Activated CD4-positive, alpha-beta memory T cell treated with anti-CD3 and anti-CD28 coated beads, Interleukin-2, amount 10 ng/mL, durations not matched to agents 7 days and 5 days (primary cell): Measurements from ENCODE around the gene ATRN. TPM values are rescaled to one million over a fixed set of nuclear protein-coding genes. Genes with fewer than 3 reads are reported as not detected.

ENCODE experiments used
- CTCF ChIA-PET: fragments of 350-600 bp; sonication (Branson Sonifier 250); formaldehyde crosslinking; loops from one replicate; lab custom pipeline; 2021; ENCODE audit warnings: antibody characterized with exemption, inconsistent platforms; lab: Charles Lee
- POLR2A ChIA-PET: fragments of 350-600 bp; sonication (Branson Sonifier 250); formaldehyde crosslinking; loops from one replicate; lab custom pipeline; 2021; ENCODE audit warnings: antibody characterized with exemption; lab: Charles Lee
- DNase-seq: peaks from one replicate; pipeline ENCODE4 v3.0.0-alpha.2; 2020
- H3K27ac Mint-ChIP-seq: one replicate; pipeline ENCODE4 v1.8.0; 2021; ENCODE audit warnings: mild to moderate bottlenecking, mixed read lengths
- H3K27me3 Mint-ChIP-seq: one replicate; pipeline ENCODE4 v1.8.0; 2021; ENCODE audit warnings: mixed read lengths
- H3K36me3 Mint-ChIP-seq: one replicate; pipeline ENCODE4 v1.8.0; 2021; ENCODE audit warnings: low read depth, mixed read lengths
- H3K4me1 Mint-ChIP-seq: one replicate; pipeline ENCODE4 v1.8.0; 2021; ENCODE audit warnings: mixed read lengths
- H3K4me3 Mint-ChIP-seq: one replicate; pipeline ENCODE4 v1.8.0; 2021; ENCODE audit warnings: mild to moderate bottlenecking, mixed read lengths
- H3K9me3 Mint-ChIP-seq: one replicate; pipeline ENCODE4 v1.8.0; 2021; ENCODE audit warnings: mixed read lengths
- total RNA-seq, 2 experiments: library from RNA; stranded (reverse); gene quantifications; one replicate each; pipeline ENCODE4 v1.2.3, GENCODE V29; 2021

The ATRN gene
- total RNA-seq, 2 experiments from 2014 or later, result 7.8 to 8.1 TPM

DNA sequence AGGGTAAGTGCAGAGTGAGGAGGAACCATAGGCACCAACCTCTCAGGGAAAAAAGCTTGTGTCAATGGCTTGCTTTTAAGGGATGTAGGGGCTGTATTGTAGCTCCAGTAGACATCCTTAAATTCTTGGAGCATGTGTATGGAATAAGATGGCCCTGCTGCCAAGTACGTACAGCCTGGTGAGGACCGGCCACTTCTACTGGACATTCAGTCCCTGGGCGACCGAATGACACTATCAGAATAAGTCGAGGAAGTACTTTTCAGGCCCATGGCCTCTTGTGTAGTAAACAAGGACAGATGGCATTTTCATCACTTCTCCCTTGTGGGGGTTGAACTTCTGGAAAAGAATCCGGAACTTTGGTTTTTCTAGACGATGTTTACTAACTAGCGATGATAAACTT, 159.6 kb downstream of the ATRN start:
- no peak for DNase-seq
- Mint-ChIP-seq H3K4me3 (no peak overlapping the region), H3K9me3 (no peaks in the 10 kb centered on the region), H3K27me3 (no peaks in the 10 kb centered on the region), H3K36me3 (no peaks in the 10 kb centered on the region), H3K4me1 (no peaks in the 10 kb centered on the region), H3K27ac (no peak overlapping the region)
- POLR2A ChIA-PET, result interaction anchor here (1.5 kb wide), 1 partner anchor 13 kb away, joined by 4 read pairs; no protein-coding TSS in a partner anchor
- CTCF ChIA-PET, result no interaction called here

GRCh38 chr20:3631534-3631933, 160.7 kb downstream of the ATRN start:
- POLR2A ChIA-PET, result no interaction called here

DNA sequence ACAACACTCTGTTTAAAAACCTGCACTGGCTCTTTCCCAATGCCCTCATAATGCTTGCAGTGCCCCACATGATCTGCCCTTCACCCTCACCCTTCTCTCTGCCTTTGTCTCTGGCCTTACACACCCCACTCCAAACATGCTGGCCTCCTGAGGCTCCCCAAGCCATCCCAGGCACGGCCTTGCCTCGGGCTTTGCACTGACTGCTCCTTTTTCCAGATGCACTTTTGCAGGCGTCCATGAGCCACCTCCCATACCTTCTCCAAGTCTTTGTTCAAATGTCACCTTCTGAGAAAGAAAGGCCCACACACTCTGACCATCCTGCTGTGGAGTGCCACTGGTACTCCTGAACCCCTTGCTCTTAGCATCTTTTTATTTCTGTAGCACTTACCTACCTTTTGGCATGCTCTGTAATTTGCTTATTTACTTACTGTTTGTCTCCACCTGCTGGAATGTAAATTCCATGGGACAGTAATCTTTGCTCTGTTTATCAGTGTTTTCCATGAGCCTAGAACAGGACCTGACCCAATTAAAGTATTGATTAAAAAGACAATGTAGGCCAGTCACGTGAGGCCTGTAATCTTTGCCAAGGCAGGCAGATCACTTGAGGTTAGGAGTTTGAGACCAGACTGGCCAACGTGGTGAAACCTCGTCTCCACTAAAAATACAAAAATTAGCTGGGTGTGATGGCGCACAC, 161.6 kb downstream of the ATRN start:
- Mint-ChIP-seq H3K4me3 (no peak overlapping the region), H3K27ac (no peak overlapping the region), H3K9me3 (no peaks in the 10 kb centered on the region), H3K4me1 (no peaks in the 10 kb centered on the region), H3K27me3 (no peaks in the 10 kb centered on the region), H3K36me3 (no peaks in the 10 kb centered on the region)
- CTCF ChIA-PET, result no interaction called here
- no peak for DNase-seq
- POLR2A ChIA-PET, result no interaction called here

More at GRCh38 chr20:3631534-3631933, 160.7 kb downstream of the ATRN start:
- H3K9me3 Mint-ChIP-seq, result no peaks in the 10 kb centered on the region
- H3K27ac Mint-ChIP-seq, result no peak overlapping the region
- H3K4me1 Mint-ChIP-seq, result no peaks in the 10 kb centered on the region
- CTCF ChIA-PET, result interaction anchor here (0.5 to 0.6 kb wide), 2 partner anchors 296 to 1540 kb away, joined by 3 to 5 read pairs; no protein-coding TSS in a partner anchor
- H3K4me3 Mint-ChIP-seq, result no peak overlapping the region
- no peak for DNase-seq
- no peaks in the 10 kb centered on the region for H3K36me3 Mint-ChIP-seq
- H3K27me3 Mint-ChIP-seq, result no peaks in the 10 kb centered on the region

DNA sequence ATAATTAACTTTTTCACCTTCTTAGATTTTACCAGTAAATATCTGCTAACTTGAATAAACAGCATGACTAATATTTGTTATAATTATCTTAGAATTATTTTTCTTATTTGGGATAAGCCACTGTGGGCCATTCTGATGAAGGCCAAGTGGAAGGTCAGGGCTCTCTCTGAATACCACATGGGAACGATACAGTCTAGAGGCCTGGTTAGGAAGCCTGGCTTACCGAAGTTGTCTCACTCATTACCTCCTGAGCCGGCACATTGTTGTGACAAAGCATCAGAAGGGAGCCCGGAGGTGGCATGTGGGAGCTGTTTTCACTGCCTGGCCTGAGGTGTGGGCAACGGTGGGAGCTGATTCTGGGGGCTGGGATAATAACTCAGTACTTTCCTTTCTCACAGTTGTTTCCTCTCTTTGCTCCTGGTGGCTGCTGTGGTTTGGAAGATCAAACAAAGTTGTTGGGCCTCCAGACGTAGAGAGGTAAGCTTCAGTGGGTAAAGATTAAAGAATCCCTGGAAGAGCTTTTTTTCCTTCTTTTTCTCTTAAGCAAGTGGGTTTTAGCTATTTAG, 163.2 kb downstream of the ATRN start:
- ChIA-PET CTCF (interaction anchor here (0.8 to 1.4 kb wide), 3 partner anchors 24 to 415 kb away, joined by 3 read pairs; no protein-coding TSS in a partner anchor), POLR2A (no interaction called here)
- no peak overlapping the region for H3K27ac Mint-ChIP-seq
- no peak overlapping the region for H3K4me3 Mint-ChIP-seq
- no peaks in the 10 kb centered on the region for H3K9me3 Mint-ChIP-seq
- H3K36me3 Mint-ChIP-seq, result no peaks in the 10 kb centered on the region
- no peak for DNase-seq
- no peaks in the 10 kb centered on the region for H3K27me3 Mint-ChIP-seq
- H3K4me1 Mint-ChIP-seq, result no peaks in the 10 kb centered on the region

GRCh38 chr20:3635346-3635745, 164.5 kb downstream of the ATRN start:
- Mint-ChIP-seq H3K27me3 (no peaks in the 10 kb centered on the region), H3K36me3 (no peaks in the 10 kb centered on the region), H3K4me1 (no peaks in the 10 kb centered on the region), H3K9me3 (peaks cover 3% of the 10 kb centered on the region), H3K27ac (no peak overlapping the region), H3K4me3 (no peak overlapping the region)
- ChIA-PET POLR2A (no interaction called here), CTCF (interaction anchor here (1.4 kb wide), 1 partner anchor 416 kb away, joined by 3 read pairs; no protein-coding TSS in a partner anchor)
- DNase-seq, result no peak

DNA sequence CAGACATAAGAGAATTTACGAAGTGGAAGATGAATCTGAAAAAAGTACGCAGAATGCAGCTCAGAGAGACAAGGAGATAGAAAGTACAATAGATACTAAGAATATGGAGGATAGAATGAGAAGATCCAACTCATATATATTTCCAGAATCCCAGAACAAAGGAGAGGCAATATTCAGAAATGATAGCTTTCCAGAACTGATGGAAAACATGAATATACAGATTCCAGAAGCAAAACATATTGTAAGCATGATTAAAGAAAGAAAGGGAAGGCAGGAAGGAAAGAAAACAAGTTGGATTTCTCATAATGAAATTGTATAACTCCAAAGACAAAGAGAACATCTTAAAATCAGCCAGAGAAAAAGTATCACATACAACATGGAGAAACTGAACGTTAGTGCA, 169.4 kb downstream of the ATRN start:
- no peak overlapping the region for H3K4me3 Mint-ChIP-seq
- ChIA-PET CTCF (no interaction called here), POLR2A (no interaction called here)
- peaks cover 6% of the 10 kb centered on the region for H3K36me3 Mint-ChIP-seq
- no peaks in the 10 kb centered on the region for H3K27me3 Mint-ChIP-seq
- DNase-seq, result no peak
- H3K27ac Mint-ChIP-seq, result no peak overlapping the region
- peaks cover 4% of the 10 kb centered on the region for H3K9me3 Mint-ChIP-seq
- H3K4me1 Mint-ChIP-seq, result no peaks in the 10 kb centered on the region

DNA sequence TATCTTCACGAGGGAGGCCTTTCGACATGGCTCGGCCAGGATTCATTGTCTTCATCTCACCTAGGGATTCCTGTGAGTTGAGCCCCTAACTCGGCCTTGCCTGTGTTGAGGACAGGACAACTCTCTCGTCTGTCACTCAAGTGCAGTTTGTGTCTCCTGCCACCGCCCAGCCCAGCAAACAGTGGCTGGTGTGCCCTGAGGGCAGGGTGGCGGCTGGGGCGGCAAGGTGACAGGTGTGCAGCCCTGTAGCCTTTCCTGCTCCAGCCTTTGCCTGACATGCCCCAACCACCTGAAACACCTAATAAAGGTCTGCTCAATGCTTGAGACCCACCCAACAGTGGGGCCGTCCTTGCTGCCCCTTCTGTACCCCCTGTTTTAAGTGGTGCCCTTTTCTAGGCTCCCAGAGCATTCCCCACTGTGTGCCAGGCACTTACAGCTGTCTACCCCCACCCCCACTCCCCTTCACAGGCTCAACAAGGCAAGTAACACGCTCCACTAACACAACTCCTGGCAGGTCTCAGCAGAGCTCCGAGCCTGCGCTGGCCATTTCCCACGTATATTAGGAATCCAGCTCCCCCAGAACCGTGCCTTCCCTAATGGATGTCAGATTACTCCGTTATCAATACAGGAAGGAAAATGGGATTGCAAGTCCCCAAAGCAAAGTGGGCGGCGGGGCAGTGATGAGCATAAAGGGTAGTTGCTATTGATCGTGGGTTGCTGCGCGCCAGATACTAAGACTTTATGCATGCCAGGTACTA, 174.7 kb downstream of the ATRN start:
- H3K27ac Mint-ChIP-seq, result no peak overlapping the region
- DNase-seq, result no peak
- no peaks in the 10 kb centered on the region for H3K4me1 Mint-ChIP-seq
- peaks cover 6% of the 10 kb centered on the region for H3K36me3 Mint-ChIP-seq
- ChIA-PET CTCF (no interaction called here), POLR2A (no interaction called here)
- H3K9me3 Mint-ChIP-seq, result no peaks in the 10 kb centered on the region
- H3K27me3 Mint-ChIP-seq, result no peaks in the 10 kb centered on the region
- H3K4me3 Mint-ChIP-seq, result no peak overlapping the region

- Mint-ChIP-seq H3K27me3 (no peaks in the 10 kb centered on the region), H3K36me3 (peaks cover 6% of the 10 kb centered on the region), H3K9me3 (no peaks in the 10 kb centered on the region), H3K4me1 (no peaks in the 10 kb centered on the region), H3K4me3 (no peak overlapping the region), H3K27ac (no peak overlapping the region)
- DNase-seq, result no peak
- CTCF ChIA-PET, result no interaction called here
- POLR2A ChIA-PET, result no interaction called here
These were observed 175.2 kb downstream of the ATRN start for GRCh38 chr20:3646067-3646440.

GRCh38 chr20:3646651-3647050, 175.8 kb downstream of the ATRN start:
- no peaks in the 10 kb centered on the region for H3K27me3 Mint-ChIP-seq
- ChIA-PET POLR2A (interaction anchor here (1.4 kb wide), 1 partner anchor 12 kb away, joined by 6 read pairs; no protein-coding TSS in a partner anchor), CTCF (no interaction called here)
- no peaks in the 10 kb centered on the region for H3K4me1 Mint-ChIP-seq
- H3K9me3 Mint-ChIP-seq, result no peaks in the 10 kb centered on the region
- H3K36me3 Mint-ChIP-seq, result peaks cover 6% of the 10 kb centered on the region
- no peak overlapping the region for H3K4me3 Mint-ChIP-seq
- no peak overlapping the region for H3K27ac Mint-ChIP-seq
- DNase-seq, result no peak

- H3K4me1 Mint-ChIP-seq, result peaks cover 4% of the 10 kb centered on the region
- H3K36me3 Mint-ChIP-seq, result peaks cover under 1% of the 10 kb centered on the region
- no peak for DNase-seq
- H3K4me3 Mint-ChIP-seq, result no peak overlapping the region
- no peaks in the 10 kb centered on the region for H3K27me3 Mint-ChIP-seq
- H3K27ac Mint-ChIP-seq, result no peak overlapping the region
- H3K9me3 Mint-ChIP-seq, result no peaks in the 10 kb centered on the region
- ChIA-PET CTCF (no interaction called here), POLR2A (interaction anchor here (1.4 kb wide), 1 partner anchor 12 kb away, joined by 6 read pairs; no protein-coding TSS in a partner anchor)
These were observed 176.7 kb downstream of the ATRN start for GRCh38 chr20:3647473-3647872.

DNA sequence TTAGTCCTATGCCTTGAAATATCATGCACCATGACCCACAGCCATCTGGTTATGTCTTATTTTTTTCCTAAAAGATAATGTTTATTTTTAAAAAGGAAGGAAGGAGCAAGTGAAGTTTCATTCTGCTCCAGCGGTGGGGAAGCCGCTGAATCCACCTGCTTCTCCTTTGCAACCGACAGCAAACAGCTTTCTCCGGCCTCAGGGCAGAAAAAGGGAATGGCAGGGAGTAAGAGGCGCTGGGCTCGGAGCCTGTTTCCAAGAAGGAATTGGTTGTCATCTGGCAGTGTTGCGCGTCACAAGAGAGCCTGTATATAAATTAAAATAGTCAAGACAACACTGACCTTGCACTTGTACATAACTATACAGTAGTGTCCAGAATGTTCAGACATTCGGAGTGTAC, 178.1 kb downstream of the ATRN start:
- no peak overlapping the region for H3K4me3 Mint-ChIP-seq
- no peak overlapping the region for H3K27ac Mint-ChIP-seq
- no peak for DNase-seq
- no peaks in the 10 kb centered on the region for H3K9me3 Mint-ChIP-seq
- CTCF ChIA-PET, result no interaction called here
- peaks cover 5% of the 10 kb centered on the region for H3K36me3 Mint-ChIP-seq
- no peaks in the 10 kb centered on the region for H3K27me3 Mint-ChIP-seq
- POLR2A ChIA-PET, result no interaction called here
- peaks cover 18% of the 10 kb centered on the region for H3K4me1 Mint-ChIP-seq

- H3K4me1 Mint-ChIP-seq, result peaks cover 23% of the 10 kb centered on the region
- peaks cover 6% of the 10 kb centered on the region for H3K27me3 Mint-ChIP-seq
- DNase-seq, result no peak
- POLR2A ChIA-PET, result no interaction called here
- CTCF ChIA-PET, result interaction anchor here (0.6 to 1.6 kb wide), 2 partner anchors 88 to 176 kb away, joined by 3 to 4 read pairs; no protein-coding TSS in a partner anchor
- H3K4me3 Mint-ChIP-seq, result no peak overlapping the region
- H3K9me3 Mint-ChIP-seq, result no peaks in the 10 kb centered on the region
- H3K27ac Mint-ChIP-seq, result no peak overlapping the region
- peaks cover 5% of the 10 kb centered on the region for H3K36me3 Mint-ChIP-seq
These were observed 180.6 kb downstream of the ATRN start for GRCh38 chr20:3651204-3651962.
